ENCODE measurements around the gene UBALD2.

GRCh38 chr17:76280650-76281049 is 15.5 kb downstream of the UBALD2 start:
- TF ChIP-seq EZH2 (IDR thresholded peaks at IDR 0.05) (no peak), POLR2AphosphoS5 (IDR thresholded peaks at IDR 0.05; ENCODE audit: borderline replicate concordance, low read depth, low read length) (no peak), FOXP2 (optimal IDR thresholded peaks at IDR 0.05; ENCODE audit: control extremely low read depth, extremely low read length, insufficient read depth) (no peak)
